ENCODE results near the gene CALHM3.

DNA sequence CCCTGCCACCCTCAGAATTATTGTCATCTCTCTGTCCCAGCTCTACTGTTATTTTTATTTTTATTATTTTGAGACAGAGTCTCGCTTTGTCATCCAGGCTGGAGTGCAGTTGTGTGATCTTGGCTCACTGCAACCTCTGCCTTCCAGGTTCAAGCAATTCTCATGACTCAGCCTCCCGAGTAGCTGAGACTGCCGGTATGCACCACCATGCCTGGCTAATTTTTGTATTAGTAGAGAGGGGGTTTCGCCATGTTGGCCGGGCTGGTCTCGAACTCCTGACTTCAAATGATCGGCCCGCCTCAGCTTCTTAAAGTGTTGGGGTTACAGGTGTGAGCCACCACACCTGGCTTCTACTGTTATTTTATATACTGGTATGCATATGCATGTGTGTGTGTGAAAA is 37.8 kb downstream of the CALHM3 start:
- no peak for TF ChIP-seq CTCF (conservative IDR thresholded peaks at IDR 0.05; ENCODE audit: low read depth, low read length)
- TF ChIP-seq EZH2 (IDR thresholded peaks at IDR 0.05; ENCODE audit: low read length, unreplicated experiment): no peak
- TF ChIP-seq EZH2phosphoT487 (IDR thresholded peaks at IDR 0.05; ENCODE audit: borderline replicate concordance, low read length): no peak

Data from PC-3 (cell line).